ENCODE data around the gene CCDC89. TPM values are rescaled to one million over a fixed set of nuclear protein-coding genes. Genes with fewer than 3 reads are reported as not detected.

CCDC89 gene
- total and polyA plus RNA-seq, 9 of the 15 experiments (the other 6 are each of a cell fraction or from before 2014, with no cell fraction given), result 0.07 to 0.09 TPM; not detected in 7

- Histone ChIP-seq H3K79me2 (ENCODE audit: control insufficient read depth, insufficient read depth, low read length) (no peaks in the 10 kb centered on the region), H3K36me3 (ENCODE audit: control insufficient read depth, insufficient read depth, low read length) (no peaks in the 10 kb centered on the region), H3K27me3 (ENCODE audit: control insufficient read depth in 2 of 2, insufficient read depth in 2 of 2, low read length in 2 of 2) (0 out of 5 replicates have a peak, but pooled peaks cover 0 to 5% of the 10 kb centered on the region in 2 experiments), H4K20me1 (replicated peaks; ENCODE audit: control insufficient read depth, insufficient read depth, low read length) (no peaks in the 10 kb centered on the region), H3K9me1 (ENCODE audit: control insufficient read depth, insufficient read depth, low read length) (no peaks in the 10 kb centered on the region), H3K27ac (ENCODE audit: extremely low read depth, low read depth, low read length) (no peak overlapping the region), H2AFZ (ENCODE audit: low read depth, low read length) (no peak overlapping the region), H3K4me2 (ENCODE audit: insufficient read depth, low read length) (no peak overlapping the region), H3K9ac (ENCODE audit: insufficient read depth in 1 of 2, low read depth in 2 of 2, low read length in 2 of 2) (no peak overlapping the region), H3K4me1 (replicated peaks in 1 of 2; ENCODE audit: control insufficient read depth in 2 of 2, insufficient read depth in 2 of 2, low read length in 2 of 2) (no peaks in the 10 kb centered on the region), H3K4me3 (no peak overlapping the region), H3K9me3 (replicated peaks; ENCODE audit: control insufficient read depth, insufficient read depth, low read depth, low read length) (no peaks in the 10 kb centered on the region)
- intact Hi-C loops (cut with micrococcal nuclease), result no loop called here
- TF ChIP-seq ZBTB5 (IDR thresholded peaks at IDR 0.05) (no peak), ZNF3 (CRISPR knock-in tag; IDR thresholded peaks at IDR 0.05) (no peak), XRCC3 (IDR thresholded peaks at IDR 0.05) (no peak), FOXJ2 (tag; IDR thresholded peaks at IDR 0.05) (no peak), RBM22 (IDR thresholded peaks at IDR 0.05; ENCODE audit: low read depth, low read length, poor library complexity, severe bottlenecking) (no peak), CSDE1 (IDR thresholded peaks at IDR 0.05) (no peak), ZBTB49 (CRISPR knock-in tag; IDR thresholded peaks at IDR 0.05; ENCODE audit: borderline replicate concordance) (no peak)
- whole genome bisulfite sequencing (ENCODE audit: insufficient coverage, low coverage, missing lambda C conversion rate), result 0% methylated on average over 2 of the region's 2 CpGs
- in situ Hi-C loops (cut with MboI), result no loop called here
- no peak for FAIRE-seq
- ATAC-seq, result no peak
- ChIA-PET CTCF (ENCODE audit: low intra/inter-chr PET ratio) (no interaction called here), POLR2A (no interaction called here)
- no peak for DNase-seq (ENCODE audit: extremely low read depth in 1 of 4, low spot score in 3 of 4)
- BruUV-seq (replicated peaks), result no TSS peak
Measured at GRCh38 chr11:85697747-85698146, 11.8 kb upstream of the CCDC89 start.
